A673 (cell line): ENCODE results near the gene SPTBN4.

ENCODE experiments used
- CTCF ChIP-seq: fragments of 300-800, 200-600 bp; sonication (generic); conservative IDR thresholded peaks from 2 replicates; pipeline ENCODE4 v1.5.1; 2017; ENCODE audit warnings: low read depth, mild to moderate bottlenecking, antibody characterized with exemption, low read length, moderate library complexity, mixed read lengths
- EZH2 ChIP-seq: fragments of 200-600 bp; sonication (generic); IDR thresholded peaks from 2 replicates; pipeline ENCODE4 v1.6.1; 2017; ENCODE audit warnings: borderline replicate concordance, low read depth, mild to moderate bottlenecking, mixed read lengths, antibody characterized with exemption, low read length; ENCODE audit not compliant: poor library complexity, severe bottlenecking

GRCh38 chr19:40561947-40562346 lies 95.1 kb downstream of the SPTBN4 start:
- TF ChIP-seq CTCF (no peak), EZH2 (no peak)
